Nephron progenitor cell (in vitro differentiated cells): ENCODE measurements around the gene SLC35E3.

Experiments
- DNase-seq: peaks from one replicate; pipeline ENCODE4 v3.0.0; 2021
- H3K27ac Mint-ChIP-seq: 2 replicates; pipeline ENCODE4 v1.8.0; 2021; ENCODE audit warnings: mild to moderate bottlenecking, moderate library complexity, mixed read lengths
- H3K27me3 Mint-ChIP-seq: 2 replicates; pipeline ENCODE4 v1.8.0; 2021; ENCODE audit warnings: mild to moderate bottlenecking, low read depth, mixed read lengths; ENCODE audit not compliant: poor library complexity
- H3K36me3 Mint-ChIP-seq: 2 replicates; pipeline ENCODE4 v1.8.0; 2021; ENCODE audit warnings: low read depth, mixed read lengths
- H3K4me1 Mint-ChIP-seq: 2 replicates; pipeline ENCODE4 v1.8.0; 2021; ENCODE audit warnings: mixed read lengths
- H3K4me3 Mint-ChIP-seq: 2 replicates; pipeline ENCODE4 v1.8.0; 2021; ENCODE audit warnings: mild to moderate bottlenecking, moderate library complexity, mixed read lengths
- H3K9me3 Mint-ChIP-seq: 2 replicates; pipeline ENCODE4 v1.8.0; 2021; ENCODE audit warnings: mild to moderate bottlenecking, moderate library complexity, mixed read lengths
- TF ChIP-seq, protein P1 (sequence below): fragments of 200-600 bp; sonication (generic); IDR thresholded peaks from 2 replicates; pipeline ENCODE4 v1.5.0; 2021; ENCODE audit warnings: antibody characterized with exemption

Gene SLC35E3

DNA sequence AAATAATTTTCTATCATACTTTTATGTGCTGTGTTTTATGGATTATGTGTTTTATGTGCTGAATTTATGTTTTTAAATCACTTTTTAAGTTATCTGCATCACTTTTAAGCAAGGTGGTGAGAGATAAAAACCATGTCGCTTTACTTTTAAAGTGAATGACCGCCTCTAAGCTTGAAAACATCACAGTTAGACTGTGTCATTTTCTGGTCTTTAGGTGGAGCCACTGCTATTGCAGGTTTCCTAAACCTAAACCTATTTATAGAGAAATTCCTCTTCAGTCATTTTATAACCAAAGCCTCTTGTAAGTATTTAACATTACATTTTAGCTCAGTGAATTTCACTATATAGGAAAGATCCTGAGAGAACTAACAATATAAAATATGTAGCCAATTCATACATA, 41.0 kb downstream of the SLC35E3 start:
- Mint-ChIP-seq H3K4me3 (no peak overlapping the region), H3K27ac (peak overlapping the region; percentile 92), H3K36me3 (peaks cover 4% of the 10 kb centered on the region), H3K9me3 (no peaks in the 10 kb centered on the region), H3K4me1 (peaks cover 27% of the 10 kb centered on the region), H3K27me3 (peaks cover 3% of the 10 kb centered on the region)
- TF ChIP-seq, protein P1, sequence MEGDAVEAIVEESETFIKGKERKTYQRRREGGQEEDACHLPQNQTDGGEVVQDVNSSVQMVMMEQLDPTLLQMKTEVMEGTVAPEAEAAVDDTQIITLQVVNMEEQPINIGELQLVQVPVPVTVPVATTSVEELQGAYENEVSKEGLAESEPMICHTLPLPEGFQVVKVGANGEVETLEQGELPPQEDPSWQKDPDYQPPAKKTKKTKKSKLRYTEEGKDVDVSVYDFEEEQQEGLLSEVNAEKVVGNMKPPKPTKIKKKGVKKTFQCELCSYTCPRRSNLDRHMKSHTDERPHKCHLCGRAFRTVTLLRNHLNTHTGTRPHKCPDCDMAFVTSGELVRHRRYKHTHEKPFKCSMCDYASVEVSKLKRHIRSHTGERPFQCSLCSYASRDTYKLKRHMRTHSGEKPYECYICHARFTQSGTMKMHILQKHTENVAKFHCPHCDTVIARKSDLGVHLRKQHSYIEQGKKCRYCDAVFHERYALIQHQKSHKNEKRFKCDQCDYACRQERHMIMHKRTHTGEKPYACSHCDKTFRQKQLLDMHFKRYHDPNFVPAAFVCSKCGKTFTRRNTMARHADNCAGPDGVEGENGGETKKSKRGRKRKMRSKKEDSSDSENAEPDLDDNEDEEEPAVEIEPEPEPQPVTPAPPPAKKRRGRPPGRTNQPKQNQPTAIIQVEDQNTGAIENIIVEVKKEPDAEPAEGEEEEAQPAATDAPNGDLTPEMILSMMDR = no peak
- no peak for DNase-seq

DNA sequence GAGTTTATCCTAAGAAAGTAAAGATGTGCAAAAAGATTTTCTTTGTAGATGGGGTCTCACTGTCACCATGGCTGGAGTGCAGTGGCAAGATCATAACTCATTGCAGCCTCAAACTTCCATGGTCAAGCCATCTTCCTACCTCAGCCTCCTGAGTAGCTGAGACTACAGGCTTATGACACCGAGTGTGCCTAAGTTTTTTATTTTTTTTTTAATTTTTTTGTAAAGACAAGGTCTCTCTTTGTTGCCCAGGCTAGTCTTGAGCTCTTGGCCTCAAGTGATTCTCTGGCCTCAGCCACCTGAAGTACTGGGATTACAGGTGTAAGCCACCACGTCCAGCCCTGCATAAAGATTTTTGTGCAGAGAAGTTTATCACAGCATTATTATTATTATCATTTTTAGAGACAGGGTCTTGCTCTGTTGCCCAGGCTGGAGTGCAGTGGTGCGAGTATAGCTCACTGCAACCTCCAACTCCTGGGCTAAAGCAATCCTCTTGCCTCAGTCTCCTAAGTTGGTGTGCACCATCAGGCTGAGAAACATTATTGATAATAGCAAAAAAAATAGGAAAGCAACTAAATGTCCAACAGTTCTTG, 42.7 kb downstream of the SLC35E3 start:
- H3K4me1 Mint-ChIP-seq = peaks cover 19% of the 10 kb centered on the region
- no peak overlapping the region for H3K4me3 Mint-ChIP-seq
- no peaks in the 10 kb centered on the region for H3K36me3 Mint-ChIP-seq
- no peaks in the 10 kb centered on the region for H3K9me3 Mint-ChIP-seq
- DNase-seq = no peak
- peaks cover 3% of the 10 kb centered on the region for H3K27me3 Mint-ChIP-seq
- H3K27ac Mint-ChIP-seq = no peak overlapping the region
- TF ChIP-seq, protein P1 = no peak

DNA sequence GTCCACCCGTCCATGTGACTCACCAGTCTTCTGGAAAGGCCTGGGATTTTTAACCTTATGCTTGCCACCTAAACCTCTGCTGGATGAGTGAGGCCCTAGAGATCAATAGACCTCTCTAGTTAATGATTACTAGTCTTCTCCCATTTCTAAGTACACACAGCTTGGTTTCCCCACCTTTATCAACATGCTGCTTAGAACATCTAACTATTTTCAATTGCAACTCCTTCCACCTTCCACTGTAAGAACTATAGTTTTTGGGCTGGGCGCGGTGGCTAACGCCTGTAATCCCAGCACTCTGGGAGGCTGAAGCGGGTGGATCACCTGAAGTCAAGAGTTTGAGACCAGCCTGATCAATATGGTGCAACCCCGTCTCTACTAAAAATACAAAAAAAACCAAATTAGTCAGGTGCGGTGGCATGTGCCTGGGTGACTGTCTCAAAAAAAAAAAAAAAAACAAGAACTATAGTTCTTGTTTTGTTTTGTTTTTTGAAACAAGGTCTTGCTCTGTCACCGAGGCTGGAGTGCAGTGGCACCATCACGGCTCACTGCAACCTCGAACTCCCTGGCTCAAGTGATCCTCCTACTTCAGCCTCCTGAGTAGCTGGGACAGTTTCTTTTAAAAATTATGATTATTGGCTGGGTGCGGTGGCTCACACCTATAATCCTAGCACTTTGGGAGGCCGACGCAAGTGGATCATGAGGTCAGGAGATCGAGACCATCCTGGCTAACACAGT, 43.3 kb downstream of the SLC35E3 start:
- Mint-ChIP-seq H3K4me3 (no peak overlapping the region), H3K27me3 (peaks cover 3% of the 10 kb centered on the region), H3K36me3 (no peaks in the 10 kb centered on the region), H3K4me1 (peaks cover 13% of the 10 kb centered on the region), H3K9me3 (no peaks in the 10 kb centered on the region), H3K27ac (no peak overlapping the region)
- no peak for DNase-seq
- TF ChIP-seq, protein P1 = no peak

DNA sequence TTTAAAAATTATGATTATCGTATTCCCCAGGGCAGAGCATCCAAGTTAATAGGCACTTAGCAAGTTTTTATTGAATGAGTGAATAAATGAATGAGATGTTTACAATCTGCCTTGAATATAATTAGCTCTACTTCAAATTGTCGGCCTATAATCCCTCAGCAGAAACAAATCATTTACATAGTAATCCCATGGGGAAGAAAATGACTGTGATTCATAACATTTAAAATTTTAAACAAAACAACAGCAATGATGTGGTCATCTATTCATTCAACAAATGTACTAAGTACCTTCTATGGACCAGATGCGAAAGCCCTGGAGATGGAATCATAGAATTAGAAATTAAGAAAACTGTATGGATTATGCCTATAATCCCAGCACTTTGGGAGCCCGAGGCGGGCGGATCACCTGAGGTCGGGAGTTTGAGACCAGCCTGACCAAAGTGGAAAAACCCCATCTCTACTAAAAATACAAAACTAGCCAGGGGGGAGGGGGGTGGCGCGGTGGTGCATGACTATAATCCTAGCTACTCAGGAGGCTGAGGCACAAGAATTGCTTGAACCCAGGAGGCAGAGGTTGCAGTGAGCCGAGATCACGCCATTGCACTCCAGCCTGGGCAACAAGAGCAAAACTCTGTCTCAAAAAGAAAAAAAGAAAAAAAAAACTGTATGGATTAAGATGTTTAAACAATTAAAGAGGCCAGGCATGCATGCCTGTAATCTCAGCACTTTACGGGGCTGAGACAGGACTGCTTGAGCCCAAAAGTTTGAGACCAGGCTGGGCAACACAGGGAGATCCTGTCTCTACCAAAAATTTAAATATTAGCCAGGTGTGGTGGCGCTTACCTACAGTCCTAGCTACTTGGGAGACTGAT, 44.3 kb downstream of the SLC35E3 start:
- Mint-ChIP-seq H3K27ac (no peak overlapping the region), H3K36me3 (no peaks in the 10 kb centered on the region), H3K4me1 (peaks cover 13% of the 10 kb centered on the region), H3K27me3 (peaks cover 3% of the 10 kb centered on the region), H3K9me3 (no peaks in the 10 kb centered on the region), H3K4me3 (no peak overlapping the region)
- DNase-seq = no peak
- TF ChIP-seq, protein P1 = no peak

DNA sequence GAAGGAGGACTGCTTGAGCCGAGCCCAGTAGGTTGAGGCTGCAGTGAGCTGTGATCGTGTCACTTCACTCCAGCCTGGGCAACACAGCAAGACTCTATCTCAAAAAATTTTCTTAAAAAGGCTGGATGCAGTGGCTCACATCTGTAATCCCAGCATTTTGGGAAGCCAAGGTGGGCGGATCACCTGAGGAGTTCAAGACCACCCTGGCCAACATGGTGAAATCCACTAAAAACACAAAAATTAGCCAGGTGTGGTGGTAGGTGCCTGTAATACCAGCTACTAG, 44.9 kb downstream of the SLC35E3 start:
- Mint-ChIP-seq H3K4me1 (peaks cover 13% of the 10 kb centered on the region), H3K27me3 (peaks cover 3% of the 10 kb centered on the region), H3K4me3 (no peak overlapping the region), H3K36me3 (no peaks in the 10 kb centered on the region), H3K9me3 (no peaks in the 10 kb centered on the region), H3K27ac (no peak overlapping the region)
- no peak for DNase-seq
- TF ChIP-seq, protein P1 = no peak
